ENCODE data around the gene DDX20.

DNA sequence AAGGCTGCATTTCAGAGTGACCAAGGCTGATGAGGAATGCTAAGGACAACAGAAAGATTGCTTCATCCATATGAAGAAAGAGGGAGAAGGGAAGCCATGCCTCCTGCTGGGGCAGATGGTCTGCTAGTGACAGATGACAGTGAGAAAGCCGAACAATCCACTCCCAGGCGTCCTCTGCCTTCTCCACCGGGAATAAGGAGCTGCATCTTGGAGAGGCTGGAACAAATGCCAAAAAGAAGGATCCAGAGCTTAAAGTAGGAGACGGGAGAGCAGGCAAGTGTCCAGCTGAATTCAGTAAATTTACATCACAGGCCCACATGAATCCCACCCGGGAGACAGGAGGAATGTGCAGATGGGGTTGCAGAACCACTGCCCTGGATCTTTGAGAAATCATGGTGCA is 33.4 kb downstream of the DDX20 start:
- no peak for TF ChIP-seq EZH2 (IDR thresholded peaks at IDR 0.05; ENCODE audit: low read length, unreplicated experiment)
- TF ChIP-seq, protein P1, sequence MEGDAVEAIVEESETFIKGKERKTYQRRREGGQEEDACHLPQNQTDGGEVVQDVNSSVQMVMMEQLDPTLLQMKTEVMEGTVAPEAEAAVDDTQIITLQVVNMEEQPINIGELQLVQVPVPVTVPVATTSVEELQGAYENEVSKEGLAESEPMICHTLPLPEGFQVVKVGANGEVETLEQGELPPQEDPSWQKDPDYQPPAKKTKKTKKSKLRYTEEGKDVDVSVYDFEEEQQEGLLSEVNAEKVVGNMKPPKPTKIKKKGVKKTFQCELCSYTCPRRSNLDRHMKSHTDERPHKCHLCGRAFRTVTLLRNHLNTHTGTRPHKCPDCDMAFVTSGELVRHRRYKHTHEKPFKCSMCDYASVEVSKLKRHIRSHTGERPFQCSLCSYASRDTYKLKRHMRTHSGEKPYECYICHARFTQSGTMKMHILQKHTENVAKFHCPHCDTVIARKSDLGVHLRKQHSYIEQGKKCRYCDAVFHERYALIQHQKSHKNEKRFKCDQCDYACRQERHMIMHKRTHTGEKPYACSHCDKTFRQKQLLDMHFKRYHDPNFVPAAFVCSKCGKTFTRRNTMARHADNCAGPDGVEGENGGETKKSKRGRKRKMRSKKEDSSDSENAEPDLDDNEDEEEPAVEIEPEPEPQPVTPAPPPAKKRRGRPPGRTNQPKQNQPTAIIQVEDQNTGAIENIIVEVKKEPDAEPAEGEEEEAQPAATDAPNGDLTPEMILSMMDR (conservative IDR thresholded peaks at IDR 0.05; ENCODE audit: low read depth, low read length), result no peak
- no peak for TF ChIP-seq EZH2phosphoT487 (IDR thresholded peaks at IDR 0.05; ENCODE audit: borderline replicate concordance, low read length)

Measured in PC-3 (cell line).